Epithelial cell of proximal tubule (primary cell): ENCODE data around the gene ANKRD13D. TPM values are rescaled to one million over a fixed set of nuclear protein-coding genes. Genes with fewer than 3 reads are reported as not detected.

Source experiments
- DNase-seq: peaks from one replicate; pipeline ENCODE4 v3.0.0-alpha.2; 2011; ENCODE audit warnings: low read depth
- H3K4me3 ChIP-seq: 2 replicates; pipeline ENCODE4 v1.5.1; 2011; ENCODE audit warnings: low read depth, mild to moderate bottlenecking, low read length
- CTCF ChIP-seq: conservative IDR thresholded peaks from 2 replicates; pipeline ENCODE4 v1.5.1; 2012; ENCODE audit warnings: low read depth, mild to moderate bottlenecking, low read length
- total RNA-seq: library from RNA; depleted of rRNA; stranded (reverse); fragments of >200 nt; gene quantifications from 2 replicates; pipeline ENCODE4 v1.2.3, GENCODE V29; 2015

ANKRD13D gene
- total RNA-seq, 1 donor from 2014 or later = 32.3 TPM

- no peak overlapping the region for H3K4me3 ChIP-seq
- no peak for TF ChIP-seq CTCF
Observed at GRCh38 chr11:67283481-67283963, 5.6 kb upstream of the ANKRD13D start.

GRCh38 chr11:67284811-67285540, 4.1 kb upstream of the ANKRD13D start:
- DNase-seq = no peak
- TF ChIP-seq CTCF = no peak

More at GRCh38 chr11:67283481-67283963, 5.6 kb upstream of the ANKRD13D start:
- DNase-seq = no peak

GRCh38 chr11:67285541-67286498, 3.3 kb upstream of the ANKRD13D start:
- TF ChIP-seq CTCF = no peak
- DNase-seq = no peak
- no peak overlapping the region for H3K4me3 ChIP-seq

More at GRCh38 chr11:67284811-67285540, 4.1 kb upstream of the ANKRD13D start:
- H3K4me3 ChIP-seq = no peak overlapping the region

GRCh38 chr11:67286621-67287333, 2.3 kb upstream of the ANKRD13D start:
- H3K4me3 ChIP-seq = no peak overlapping the region
- TF ChIP-seq CTCF = peak; percentile 16
- DNase-seq = no peak

- peak overlapping the region; percentile 66 for H3K4me3 ChIP-seq
- no peak for DNase-seq
- TF ChIP-seq CTCF = no peak
Observed at GRCh38 chr11:67287355-67288197, 1.5 kb upstream of the ANKRD13D start.

- TF ChIP-seq CTCF = no peak
- peak overlapping the region; percentile 66 for H3K4me3 ChIP-seq
- no peak for DNase-seq
Observed at GRCh38 chr11:67288198-67288451, 978 bp upstream of the ANKRD13D start.
